HK-2 (cell line): ENCODE measurements around the gene OMD.

Experiments
- DNase-seq: peaks from one replicate; pipeline ENCODE4 v3.0.0-alpha.2; 2018; ENCODE audit not compliant: unreplicated experiment

The OMD gene, protein sequence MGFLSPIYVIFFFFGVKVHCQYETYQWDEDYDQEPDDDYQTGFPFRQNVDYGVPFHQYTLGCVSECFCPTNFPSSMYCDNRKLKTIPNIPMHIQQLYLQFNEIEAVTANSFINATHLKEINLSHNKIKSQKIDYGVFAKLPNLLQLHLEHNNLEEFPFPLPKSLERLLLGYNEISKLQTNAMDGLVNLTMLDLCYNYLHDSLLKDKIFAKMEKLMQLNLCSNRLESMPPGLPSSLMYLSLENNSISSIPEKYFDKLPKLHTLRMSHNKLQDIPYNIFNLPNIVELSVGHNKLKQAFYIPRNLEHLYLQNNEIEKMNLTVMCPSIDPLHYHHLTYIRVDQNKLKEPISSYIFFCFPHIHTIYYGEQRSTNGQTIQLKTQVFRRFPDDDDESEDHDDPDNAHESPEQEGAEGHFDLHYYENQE

GRCh38 chr9:92424340-92424739 is at the start of gene OMD:
Gene OMD (minus strand): TSS chr9:92424471. CDS start chr9:92417558, 6,913 bp downstream.
- DNase-seq, result no peak

GRCh38 chr9:92468206-92468605 is 43.9 kb upstream of the OMD start:
- DNase-seq, result peak; percentile 14

DNA sequence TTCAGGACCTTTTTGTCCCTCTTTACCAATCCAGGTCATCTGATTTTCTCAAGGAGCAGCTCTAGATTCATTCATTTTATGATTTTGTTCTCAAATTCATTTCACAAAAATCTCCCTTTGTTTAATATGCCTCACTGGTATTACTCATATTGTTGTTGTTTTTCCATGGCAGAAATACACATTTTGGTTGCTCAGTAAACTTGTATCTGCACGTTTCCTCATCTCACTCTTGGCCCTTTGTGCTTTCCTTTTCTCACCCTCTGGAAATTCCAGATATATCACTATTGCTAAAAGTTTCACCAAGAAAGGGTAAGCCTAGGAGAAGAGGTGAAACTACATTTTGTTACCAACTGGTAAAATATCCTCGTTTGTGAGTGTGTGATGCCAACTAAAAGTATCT is 43.2 kb upstream of the OMD start:
- DNase-seq, result no peak

DNA sequence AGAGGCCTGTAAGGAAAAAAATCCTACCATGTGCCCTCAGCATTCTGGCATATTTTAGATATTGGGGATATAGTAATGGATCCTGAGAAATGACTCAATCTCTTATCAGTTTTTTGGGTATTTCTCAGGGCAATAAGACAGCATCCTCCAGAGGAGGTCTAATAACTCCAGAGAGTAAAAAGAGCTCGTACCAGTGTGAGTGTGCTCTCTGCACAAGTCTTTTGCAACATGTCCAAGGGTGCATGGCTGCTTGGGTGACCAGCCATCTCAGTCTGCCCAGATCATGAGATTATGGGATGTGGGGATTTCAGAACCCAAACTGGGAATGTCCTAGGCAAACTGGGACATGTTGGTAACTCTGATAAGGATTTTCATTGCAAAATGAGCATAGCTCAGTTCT is 42.8 kb upstream of the OMD start:
- no peak for DNase-seq

- no peak for DNase-seq
Observed at GRCh38 chr9:92463984-92464383, 39.7 kb upstream of the OMD start.

GRCh38 chr9:92463387-92463786 is 39.1 kb upstream of the OMD start:
- DNase-seq, result no peak

GRCh38 chr9:92457576-92457975 is 33.3 kb upstream of the OMD start:
- DNase-seq, result no peak

GRCh38 chr9:92455217-92455616 is 30.9 kb upstream of the OMD start:
- no peak for DNase-seq

DNA sequence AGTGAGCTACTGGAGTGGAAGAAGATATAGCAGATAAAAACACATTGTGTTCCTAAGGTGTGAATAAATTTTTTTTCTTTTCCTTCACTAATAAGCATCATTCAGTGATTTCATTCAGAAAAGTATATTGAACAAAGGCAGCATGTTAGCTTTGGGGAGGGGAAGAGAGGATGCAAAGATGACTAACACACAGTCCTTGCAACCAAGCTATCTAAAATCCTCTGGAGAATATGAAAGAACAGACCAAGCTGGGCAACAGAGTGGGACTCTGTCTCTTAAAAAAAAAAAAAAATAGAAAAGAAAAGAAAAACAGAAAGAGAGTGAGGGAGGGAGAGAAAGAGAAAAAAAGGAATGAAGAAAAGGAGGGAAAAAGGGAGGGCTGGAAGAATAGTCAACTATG is 22.3 kb upstream of the OMD start:
- no peak for DNase-seq

- DNase-seq, result no peak
Observed at GRCh38 chr9:92444841-92445240, 20.6 kb upstream of the OMD start.

DNA sequence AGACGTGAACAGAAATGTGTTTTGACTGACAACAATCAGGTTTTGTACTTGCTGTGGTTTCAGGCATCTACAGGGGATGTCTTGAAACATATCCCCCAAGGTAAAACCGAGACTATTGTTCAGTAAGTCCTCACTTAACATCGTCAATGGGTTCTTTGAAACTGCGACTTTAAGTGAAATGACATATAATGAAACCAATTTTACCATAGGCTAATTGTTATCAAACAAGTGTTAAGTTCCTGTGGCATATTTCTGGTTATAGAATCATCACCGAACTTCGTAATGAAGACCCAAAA is 16.4 kb upstream of the OMD start:
- no peak for DNase-seq

GRCh38 chr9:92439921-92440750 is 15.9 kb upstream of the OMD start:
- no peak for DNase-seq

DNA sequence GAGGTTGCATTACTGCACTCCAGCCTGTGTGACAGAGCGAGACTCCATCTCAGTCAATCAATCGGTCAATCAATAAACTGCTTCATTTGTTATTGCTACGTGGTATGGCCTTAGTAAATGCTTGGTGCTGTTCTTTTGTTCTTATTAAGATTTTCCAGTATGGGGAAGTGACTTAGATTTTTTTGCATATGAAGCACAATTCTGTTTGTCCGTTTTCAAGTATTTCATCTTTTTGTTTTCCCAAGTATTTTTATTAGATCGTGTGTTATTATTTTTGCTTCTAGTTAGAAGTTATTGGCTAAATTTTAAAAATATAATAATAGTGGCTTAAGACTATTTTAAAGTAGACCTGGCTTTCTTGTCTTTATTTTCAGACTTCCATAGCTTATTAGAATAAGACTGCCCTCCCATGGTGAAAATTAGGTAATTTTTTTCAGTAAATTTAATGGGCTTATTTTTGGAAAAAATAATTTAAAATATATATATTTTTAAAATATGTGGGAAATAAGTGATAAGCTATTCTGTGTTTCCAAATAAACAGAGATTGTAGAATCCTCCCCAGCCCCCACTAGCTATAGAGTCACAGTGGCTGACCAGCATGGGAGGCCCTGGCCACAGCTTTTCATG is 14.7 kb upstream of the OMD start:
- DNase-seq, result no peak

DNA sequence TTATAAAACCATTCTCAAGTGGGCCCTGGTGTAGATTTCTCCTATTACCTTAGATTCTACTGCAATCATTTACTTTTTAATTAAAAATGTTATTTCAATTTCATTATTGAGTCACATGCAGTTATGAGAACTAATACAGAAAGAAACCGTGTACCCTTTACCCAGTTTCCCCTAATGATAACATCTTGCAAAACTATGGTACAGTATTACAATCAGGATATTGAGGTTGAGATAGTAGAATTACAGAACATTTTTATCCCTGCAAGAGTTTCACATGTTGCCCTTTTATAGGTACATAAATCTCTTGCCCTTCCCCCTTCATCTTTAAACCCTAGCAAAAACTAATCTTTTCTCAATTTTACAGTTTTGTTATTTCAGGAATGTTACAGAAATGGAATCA is 11.0 kb upstream of the OMD start:
- DNase-seq, result no peak

GRCh38 chr9:92432972-92433548 is 8.8 kb upstream of the OMD start:
- no peak for DNase-seq

DNA sequence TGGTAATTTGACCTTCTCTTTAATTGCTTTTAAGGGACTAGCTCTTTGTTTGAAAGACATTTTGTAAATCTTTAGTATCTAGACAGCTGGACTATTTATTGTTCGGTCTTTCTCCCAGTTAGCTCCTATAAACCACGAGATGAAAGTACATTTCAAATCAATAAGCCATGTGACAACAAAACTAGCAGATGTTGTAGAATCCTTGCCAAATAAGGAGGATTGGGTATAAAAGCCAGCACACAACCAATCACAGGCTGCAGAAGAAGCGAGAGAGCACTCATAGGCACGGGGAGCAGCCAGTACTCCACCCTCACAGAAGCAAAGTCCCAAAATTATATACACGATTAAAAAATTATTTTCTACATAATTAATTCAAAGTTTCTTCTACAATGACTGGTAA is 8.1 kb upstream of the OMD start:
- DNase-seq, result no peak

- no peak for DNase-seq
Observed at GRCh38 chr9:92429836-92430235, 5.6 kb upstream of the OMD start.

- DNase-seq, result no peak
Observed at GRCh38 chr9:92426501-92427145, 2.4 kb upstream of the OMD start.

DNA sequence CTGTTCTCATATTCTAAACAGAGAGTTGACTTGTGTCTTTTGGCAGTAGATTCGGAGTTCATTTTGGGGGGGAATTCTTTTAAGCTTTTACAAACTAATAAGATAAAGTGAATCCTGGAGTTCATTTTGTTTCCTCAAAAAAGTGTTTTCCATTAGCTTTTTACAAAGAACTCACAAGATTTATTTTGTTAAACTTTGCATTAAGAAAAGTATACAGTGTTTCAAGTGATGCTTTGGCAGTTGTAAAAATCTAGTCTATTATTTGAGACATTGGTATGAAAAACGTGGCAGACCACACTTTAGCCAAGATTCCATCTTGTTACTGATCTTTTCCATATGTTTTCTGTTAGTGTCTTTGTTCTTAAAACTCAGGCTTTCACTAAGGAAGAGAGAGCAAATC is 1.2 kb upstream of the OMD start:
- DNase-seq, result no peak

DNA sequence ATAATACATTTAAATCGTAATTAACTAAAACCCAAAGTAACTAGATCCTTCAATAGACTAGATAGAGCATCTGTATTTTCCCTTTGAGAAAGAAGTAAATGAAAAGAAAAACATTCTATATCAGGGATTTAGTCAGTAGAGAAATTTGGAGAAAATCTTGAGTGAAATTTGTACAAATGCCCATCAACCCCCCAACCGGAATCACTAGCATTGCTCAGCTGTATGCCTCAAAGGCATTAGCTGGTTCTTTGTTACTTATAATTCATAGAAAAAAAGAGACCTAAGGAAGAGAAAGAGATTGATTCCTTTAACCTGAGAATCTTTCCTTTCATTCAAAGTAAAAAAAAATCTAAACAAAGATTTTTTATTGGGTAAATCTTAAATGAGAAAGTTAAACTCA is 659 bp downstream of the OMD start:
- no peak for DNase-seq

GRCh38 chr9:92422611-92423338 is 1.5 kb downstream of the OMD start:
- DNase-seq, result no peak
